ENCODE data around the gene C19orf33.

GRCh38 chr19:38324431-38324830 lies 20.4 kb downstream of the C19orf33 start:
- TF ChIP-seq POLR2A (IDR thresholded peaks at IDR 0.05; ENCODE audit: low read length) (no peak), GATA1 (IDR thresholded peaks at IDR 0.05; ENCODE audit: low read depth, low read length) (no peak)
